ENCODE data around the gene PAPOLB. TPM values are rescaled to one million over a fixed set of nuclear protein-coding genes. Genes with fewer than 3 reads are reported as not detected.

Gene PAPOLB
- total and polyA plus RNA-seq, 2 of the 4 experiments (the other 2 are of a cell fraction): under 0.01 TPM; not detected in 1

DNA sequence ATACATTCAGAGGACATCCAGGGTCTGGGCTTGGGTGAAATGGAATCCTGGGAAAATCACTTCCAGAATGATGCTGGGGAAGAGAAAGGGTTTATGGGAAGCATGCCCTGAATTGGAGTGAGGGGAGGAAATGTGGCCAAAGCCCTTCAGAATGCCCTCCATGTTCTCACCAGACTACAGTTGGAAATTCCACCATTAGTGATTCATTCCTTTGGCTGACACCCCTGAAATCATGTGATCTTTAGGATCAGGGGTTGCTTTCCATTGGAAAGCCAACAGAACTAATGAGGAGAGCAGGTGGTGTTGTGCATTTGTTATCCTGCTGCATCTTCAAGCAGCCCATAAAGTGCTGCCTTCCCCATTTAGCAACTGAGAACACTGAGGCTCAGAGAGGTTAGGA lies 42.5 kb upstream of the PAPOLB start:
- no peak for DNase-seq
- Histone ChIP-seq H2BK20ac (ENCODE audit: low read depth, low read length) (no peak overlapping the region), H2AFZ (replicated peaks; ENCODE audit: low read length, poor library complexity) (no peak overlapping the region), H3K4me2 (ENCODE audit: low read depth, low read length) (no peak overlapping the region), H4K5ac (ENCODE audit: low read depth, low read length) (no peak overlapping the region), H3K79me1 (ENCODE audit: low read depth in 1 of 2, low read length in 2 of 2) (no peaks in the 10 kb centered on the region), H3K18ac (ENCODE audit: low read depth, low read length) (no peak overlapping the region), H3K9me3 (ENCODE audit: control insufficient read depth, insufficient read depth, low read length) (no peaks in the 10 kb centered on the region; the same call in 1 of the 2 replicates), H4K91ac (ENCODE audit: insufficient read depth, low read depth, low read length) (no peak overlapping the region), H2AK9ac (replicated peaks; ENCODE audit: low read depth, low read length, poor library complexity) (no peak overlapping the region), H3K4ac (ENCODE audit: low read depth, low read length) (no peak overlapping the region), H2BK15ac (ENCODE audit: low read depth, low read length) (no peak overlapping the region), H3K14ac (replicated peaks; ENCODE audit: low read depth, low read length) (no peak overlapping the region), H3K9ac (ENCODE audit: low read depth, low read length) (no peak overlapping the region), H3K36me3 (ENCODE audit: control insufficient read depth, insufficient read depth, low read length) (no peaks in the 10 kb centered on the region), H3K4me1 (ENCODE audit: control insufficient read depth, insufficient read depth, low read length) (no peaks in the 10 kb centered on the region), H3K4me3 (ENCODE audit: insufficient read depth, low read depth, low read length) (no peak overlapping the region), H4K8ac (ENCODE audit: low read depth in 2 of 2, low read length in 2 of 2) (no peak overlapping the region), H2BK5ac (ENCODE audit: low read depth, low read length, poor library complexity, severe bottlenecking) (no peak overlapping the region), H3K23ac (ENCODE audit: low read depth, low read length) (no peak overlapping the region), H3K9me1 (ENCODE audit: insufficient read depth, low read length) (no peaks in the 10 kb centered on the region), H3K56ac (ENCODE audit: extremely low read depth, insufficient read depth, low read length) (no peak overlapping the region), H3K27ac (ENCODE audit: insufficient read depth, low read length) (no peak overlapping the region), H2AK5ac (ENCODE audit: low read depth, low read length) (no peak overlapping the region), H4K20me1 (ENCODE audit: insufficient read depth, low read length) (no peaks in the 10 kb centered on the region), H2BK120ac (ENCODE audit: low read depth, low read length) (no peak overlapping the region), H3K27me3 (ENCODE audit: control insufficient read depth, insufficient read depth, low read length) (no peaks in the 10 kb centered on the region; the same call in 1 of the 2 replicates)
- dilution Hi-C loops (cut with HindIII; ENCODE audit: low sequenced_read_pairs, unreplicated experiment) (no loop called here), intact Hi-C loops (cut with micrococcal nuclease) (no loop called here), in situ Hi-C loops (cut with MboI; ENCODE audit: low sequenced_read_pairs) (no loop called here)
- ATAC-seq (ENCODE audit: low read depth): no peak
- TF ChIP-seq SMC3 (IDR thresholded peaks at IDR 0.05; ENCODE audit: low read depth, low read length) (no peak), POLR2A (IDR thresholded peaks at IDR 0.05; ENCODE audit: low read depth, low read length) (no peak), MXI1 (IDR thresholded peaks at IDR 0.05; ENCODE audit: borderline replicate concordance, low read depth, low read length) (no peak), BHLHE40 (IDR thresholded peaks at IDR 0.05; ENCODE audit: low read depth, low read length) (no peak), CEBPB (IDR thresholded peaks at IDR 0.05; ENCODE audit: low read depth, low read length) (no peak), CHD1 (IDR thresholded peaks at IDR 0.05; ENCODE audit: low read depth, low read length) (no peak), NFE2L2 (IDR thresholded peaks at IDR 0.05; ENCODE audit: low read depth, low read length) (no peak), RAD21 (IDR thresholded peaks at IDR 0.05; ENCODE audit: low read length) (no peak), RFX5 (IDR thresholded peaks at IDR 0.05; ENCODE audit: low read depth, low read length) (no peak), FOS (IDR thresholded peaks at IDR 0.05; ENCODE audit: low read depth, low read length) (no peak), MAZ (IDR thresholded peaks at IDR 0.05; ENCODE audit: borderline replicate concordance, low read depth, low read length) (no peak)
- TF ChIP-seq, protein P1, sequence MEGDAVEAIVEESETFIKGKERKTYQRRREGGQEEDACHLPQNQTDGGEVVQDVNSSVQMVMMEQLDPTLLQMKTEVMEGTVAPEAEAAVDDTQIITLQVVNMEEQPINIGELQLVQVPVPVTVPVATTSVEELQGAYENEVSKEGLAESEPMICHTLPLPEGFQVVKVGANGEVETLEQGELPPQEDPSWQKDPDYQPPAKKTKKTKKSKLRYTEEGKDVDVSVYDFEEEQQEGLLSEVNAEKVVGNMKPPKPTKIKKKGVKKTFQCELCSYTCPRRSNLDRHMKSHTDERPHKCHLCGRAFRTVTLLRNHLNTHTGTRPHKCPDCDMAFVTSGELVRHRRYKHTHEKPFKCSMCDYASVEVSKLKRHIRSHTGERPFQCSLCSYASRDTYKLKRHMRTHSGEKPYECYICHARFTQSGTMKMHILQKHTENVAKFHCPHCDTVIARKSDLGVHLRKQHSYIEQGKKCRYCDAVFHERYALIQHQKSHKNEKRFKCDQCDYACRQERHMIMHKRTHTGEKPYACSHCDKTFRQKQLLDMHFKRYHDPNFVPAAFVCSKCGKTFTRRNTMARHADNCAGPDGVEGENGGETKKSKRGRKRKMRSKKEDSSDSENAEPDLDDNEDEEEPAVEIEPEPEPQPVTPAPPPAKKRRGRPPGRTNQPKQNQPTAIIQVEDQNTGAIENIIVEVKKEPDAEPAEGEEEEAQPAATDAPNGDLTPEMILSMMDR (conservative IDR thresholded peaks at IDR 0.05; ENCODE audit: low read depth, low read length): no peak
- BruUV-seq (replicated peaks): no TSS peak
- POLR2A ChIA-PET (ENCODE audit: unreplicated experiment): no interaction called here
- CTCF ChIA-PET: no interaction called here
